ENCODE measurements around the gene TGM1.

GRCh38 chr14:24231263-24232120, 31.5 kb downstream of the TGM1 start:
- TF ChIP-seq ZNF670 (tag by site-specific recombination; IDR thresholded peaks at IDR 0.05; ENCODE audit: low read depth) (no peak), CTCF (tag by site-specific recombination; IDR thresholded peaks at IDR 0.05) (no peak), SALL2 (tag by site-specific recombination; IDR thresholded peaks at IDR 0.05; ENCODE audit: borderline replicate concordance) (no peak), ZNF292 (tag by site-specific recombination; IDR thresholded peaks at IDR 0.05; ENCODE audit: borderline replicate concordance, low read depth) (no peak), ZNF791 (tag by site-specific recombination; IDR thresholded peaks at IDR 0.05) (no peak), ZNF792 (tag by site-specific recombination; IDR thresholded peaks at IDR 0.05) (no peak), ZNF664 (tag by site-specific recombination; IDR thresholded peaks at IDR 0.05) (no peak)

Data from HEK293 (cell line).